Left ventricle myocardium inferior (tissue), 1 donor: ENCODE measurements around the gene EXTL2. TPM values are rescaled to one million over a fixed set of nuclear protein-coding genes. Genes with fewer than 3 reads are reported as not detected.
"Not testable (repeated sequence)": the region's sequence is repeated elsewhere in the genome, so short reads cannot be mapped to it uniquely, and the experiment has no call there.

ENCODE experiments used
- DNase-seq: peaks from one replicate; pipeline ENCODE4 v3.0.0-alpha.2; 2020
- H3K27ac ChIP-seq: fragments of 200-600 bp; replicated peaks from 2 replicates; pipeline ENCODE4 v1.8.0; 2021
- H3K27me3 ChIP-seq: fragments of 200-600 bp; 2 replicates; pipeline ENCODE4 v1.8.0; 2021; ENCODE audit warnings: low read depth
- H3K36me3 ChIP-seq: fragments of 200-600 bp; 2 replicates; pipeline ENCODE4 v1.8.0; 2021
- H3K4me1 ChIP-seq: fragments of 200-600 bp; 2 replicates; pipeline ENCODE4 v1.8.0; 2021
- H3K4me3 ChIP-seq: fragments of 200-600 bp; 2 replicates; pipeline ENCODE4 v1.8.0; 2021; ENCODE audit warnings: mild to moderate bottlenecking, moderate library complexity
- H3K9me3 ChIP-seq: fragments of 200-600 bp; replicated peaks from 2 replicates; pipeline ENCODE4 v1.8.0; 2021
- intact Hi-C: fragments of 100-400 bp; cut with micrococcal nuclease; formaldehyde crosslinking; loops from one replicate; pipeline ENCODE4 v1.11.0; 2022
- total RNA-seq: library from RNA; stranded (reverse); fragmentation: NEBNext Ultra II Directional; extraction: Animal tissue kit (Norgen Biotek cat#: 25700); gene quantifications from one replicate; pipeline ENCODE4 v1.2.1, GENCODE V29; 2021
- TF ChIP-seq, protein P1 (sequence below): fragments of 200-600 bp; IDR thresholded peaks from 2 replicates; pipeline ENCODE4 v1.8.0; 2021; ENCODE audit warnings: antibody characterized with exemption, mild to moderate bottlenecking, borderline replicate concordance
- donor health status: DM: no; HTN: yes; CAD: no; lungs with severe emphysema.

The EXTL2 gene
- total RNA-seq, 1 donor from 2014 or later: 10.6 TPM

DNA sequence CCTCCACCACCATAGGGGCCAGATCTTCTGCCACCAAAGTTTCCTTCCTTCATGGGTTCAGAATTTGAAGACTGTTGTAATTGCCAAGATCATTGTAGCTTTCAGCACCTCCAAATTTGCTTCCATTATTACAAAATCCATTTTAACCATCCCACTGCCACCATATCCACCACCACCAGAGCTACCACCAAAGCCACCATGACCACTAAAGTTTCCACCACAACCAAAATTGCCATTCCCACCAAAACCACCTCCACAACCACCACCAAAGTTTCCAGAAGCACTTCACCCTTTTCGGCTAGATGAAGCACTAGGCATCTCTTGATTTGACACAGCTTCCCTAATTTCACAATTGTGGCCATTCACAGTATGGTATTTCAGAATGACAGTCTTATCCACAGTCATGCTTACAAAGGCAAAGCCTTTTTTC lies 46.5 kb upstream of the EXTL2 start:
- TF ChIP-seq, protein P1, sequence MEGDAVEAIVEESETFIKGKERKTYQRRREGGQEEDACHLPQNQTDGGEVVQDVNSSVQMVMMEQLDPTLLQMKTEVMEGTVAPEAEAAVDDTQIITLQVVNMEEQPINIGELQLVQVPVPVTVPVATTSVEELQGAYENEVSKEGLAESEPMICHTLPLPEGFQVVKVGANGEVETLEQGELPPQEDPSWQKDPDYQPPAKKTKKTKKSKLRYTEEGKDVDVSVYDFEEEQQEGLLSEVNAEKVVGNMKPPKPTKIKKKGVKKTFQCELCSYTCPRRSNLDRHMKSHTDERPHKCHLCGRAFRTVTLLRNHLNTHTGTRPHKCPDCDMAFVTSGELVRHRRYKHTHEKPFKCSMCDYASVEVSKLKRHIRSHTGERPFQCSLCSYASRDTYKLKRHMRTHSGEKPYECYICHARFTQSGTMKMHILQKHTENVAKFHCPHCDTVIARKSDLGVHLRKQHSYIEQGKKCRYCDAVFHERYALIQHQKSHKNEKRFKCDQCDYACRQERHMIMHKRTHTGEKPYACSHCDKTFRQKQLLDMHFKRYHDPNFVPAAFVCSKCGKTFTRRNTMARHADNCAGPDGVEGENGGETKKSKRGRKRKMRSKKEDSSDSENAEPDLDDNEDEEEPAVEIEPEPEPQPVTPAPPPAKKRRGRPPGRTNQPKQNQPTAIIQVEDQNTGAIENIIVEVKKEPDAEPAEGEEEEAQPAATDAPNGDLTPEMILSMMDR: no peak
- intact Hi-C loops: no loop called here
- Histone ChIP-seq H3K27me3 (no peaks in the 10 kb centered on the region), H3K27ac (no peak overlapping the region), H3K4me3 (no peak overlapping the region), H3K4me1 (no peaks in the 10 kb centered on the region), H3K9me3 (no peaks in the 10 kb centered on the region), H3K36me3 (peaks cover 40% of the 10 kb centered on the region)
- DNase-seq: no peak

DNA sequence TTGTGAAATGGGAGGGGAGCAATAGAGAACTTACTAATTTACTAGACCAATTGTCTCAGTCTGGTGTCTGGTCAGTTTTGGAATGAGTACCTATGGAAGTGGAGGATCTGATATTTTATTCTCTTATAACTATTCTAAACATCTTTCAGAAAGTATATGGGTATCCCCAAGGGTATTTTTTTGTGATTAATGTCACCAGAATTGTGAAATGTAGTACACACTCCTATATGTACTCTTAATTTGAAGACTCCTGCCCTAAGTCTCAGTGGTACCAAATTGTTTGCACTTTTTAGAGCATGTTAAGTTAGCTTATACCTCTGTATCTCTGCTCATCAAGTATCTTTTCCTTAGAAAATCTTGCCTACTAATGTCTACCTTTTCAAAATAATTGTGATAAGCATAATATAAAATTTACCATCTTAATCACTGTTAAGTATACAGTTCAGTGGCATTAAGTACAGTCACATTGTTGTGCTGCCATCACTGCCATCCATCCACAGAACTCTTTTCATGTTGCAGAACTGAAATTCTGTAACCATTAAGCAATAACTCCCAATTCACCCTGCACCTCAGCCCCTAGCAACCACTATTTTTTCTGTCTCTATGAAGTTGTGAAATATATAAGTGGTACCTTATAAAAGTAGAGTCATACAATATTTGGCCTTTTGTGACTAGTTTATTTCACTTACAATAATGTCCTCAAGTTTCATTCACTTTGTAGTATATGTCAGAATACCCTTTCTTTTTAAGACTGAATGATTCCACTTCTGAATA lies 41.7 kb upstream of the EXTL2 start:
- Histone ChIP-seq H3K27ac (no peak overlapping the region), H3K27me3 (no peaks in the 10 kb centered on the region), H3K4me1 (peaks cover 14% of the 10 kb centered on the region), H3K4me3 (no peak overlapping the region), H3K36me3 (peaks cover 46% of the 10 kb centered on the region), H3K9me3 (no peaks in the 10 kb centered on the region)
- intact Hi-C loops: no loop called here
- no peak for DNase-seq
- TF ChIP-seq, protein P1: no peak

DNA sequence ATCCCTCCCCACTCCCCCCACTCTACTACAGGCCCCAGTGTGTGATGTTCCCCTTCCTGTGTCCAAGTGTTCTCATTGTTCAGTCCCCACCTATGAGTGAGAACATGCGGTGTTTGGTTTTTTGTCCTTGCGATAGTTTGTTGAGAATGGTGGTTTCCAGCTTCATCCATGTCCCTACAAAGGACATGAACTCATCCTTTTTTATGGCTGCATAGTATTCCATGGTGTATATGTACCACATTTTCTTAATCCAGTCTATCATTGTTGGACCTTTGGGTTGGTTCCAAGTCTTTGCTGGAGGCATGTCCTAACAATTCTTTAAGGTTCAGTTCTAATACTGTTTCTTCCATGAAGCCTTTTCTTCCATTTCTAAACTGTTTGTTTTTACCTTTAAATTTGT lies 38.9 kb upstream of the EXTL2 start:
- H3K27ac ChIP-seq, intact Hi-C loops, H3K9me3 ChIP-seq: not testable (repeated sequence)

DNA sequence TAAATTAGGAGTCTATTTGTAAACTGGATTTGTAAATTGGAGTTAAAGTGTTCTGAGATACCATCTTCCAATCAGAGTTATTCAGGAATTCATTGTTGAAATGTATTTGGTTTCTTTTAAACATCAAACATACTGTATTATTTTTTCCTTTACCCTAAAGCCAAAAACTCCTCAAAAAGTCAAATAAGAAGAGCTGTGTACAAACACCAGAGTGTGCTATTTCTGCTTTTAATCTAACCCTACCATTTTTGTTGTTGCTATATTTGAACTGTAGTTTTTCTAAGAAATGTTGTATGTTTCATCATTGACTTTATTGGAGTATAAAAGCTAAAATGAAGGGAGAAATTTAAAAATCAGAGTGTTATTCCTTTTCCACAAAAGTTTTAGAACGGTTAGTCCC lies 37.1 kb upstream of the EXTL2 start:
- Histone ChIP-seq H3K9me3 (no peaks in the 10 kb centered on the region), H3K36me3 (peaks cover 17% of the 10 kb centered on the region), H3K27me3 (no peaks in the 10 kb centered on the region), H3K27ac (no peak overlapping the region), H3K4me3 (no peak overlapping the region), H3K4me1 (peaks cover 20% of the 10 kb centered on the region)
- no peak for DNase-seq
- TF ChIP-seq, protein P1: peak; percentile 24
- intact Hi-C loops: no loop called here

More for the DNA sequence above, 38.9 kb upstream of the EXTL2 start:
- peaks cover 20% of the 10 kb centered on the region for H3K4me1 ChIP-seq
- not testable (repeated sequence) for DNase-seq, H3K27me3 ChIP-seq, H3K4me3 ChIP-seq
- peaks cover 34% of the 10 kb centered on the region for H3K36me3 ChIP-seq

DNA sequence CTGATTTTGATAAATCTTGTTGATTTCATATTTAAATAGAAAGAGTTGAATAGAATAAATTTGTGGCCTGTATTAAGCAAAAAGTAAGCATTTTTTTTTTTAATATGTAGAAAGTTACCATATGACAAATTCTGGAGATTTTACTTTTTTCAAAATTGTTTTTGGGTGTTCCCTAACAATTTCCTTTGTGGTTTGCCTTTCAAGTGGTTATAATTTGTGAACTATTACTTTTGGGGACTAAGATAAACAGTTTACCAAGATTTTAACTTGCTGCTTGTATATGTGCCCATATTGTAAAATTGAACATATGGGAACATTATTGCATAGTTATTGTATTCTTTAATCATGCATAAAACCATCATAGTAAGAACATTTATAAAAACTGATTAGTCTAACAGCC lies 35.9 kb upstream of the EXTL2 start:
- no peaks in the 10 kb centered on the region for H3K9me3 ChIP-seq
- H3K36me3 ChIP-seq: peaks cover 26% of the 10 kb centered on the region
- TF ChIP-seq, protein P1: no peak
- no peaks in the 10 kb centered on the region for H3K27me3 ChIP-seq
- peaks cover 19% of the 10 kb centered on the region for H3K4me1 ChIP-seq
- H3K4me3 ChIP-seq: no peak overlapping the region
- intact Hi-C loops: no loop called here
- no peak overlapping the region for H3K27ac ChIP-seq
- DNase-seq: no peak

DNA sequence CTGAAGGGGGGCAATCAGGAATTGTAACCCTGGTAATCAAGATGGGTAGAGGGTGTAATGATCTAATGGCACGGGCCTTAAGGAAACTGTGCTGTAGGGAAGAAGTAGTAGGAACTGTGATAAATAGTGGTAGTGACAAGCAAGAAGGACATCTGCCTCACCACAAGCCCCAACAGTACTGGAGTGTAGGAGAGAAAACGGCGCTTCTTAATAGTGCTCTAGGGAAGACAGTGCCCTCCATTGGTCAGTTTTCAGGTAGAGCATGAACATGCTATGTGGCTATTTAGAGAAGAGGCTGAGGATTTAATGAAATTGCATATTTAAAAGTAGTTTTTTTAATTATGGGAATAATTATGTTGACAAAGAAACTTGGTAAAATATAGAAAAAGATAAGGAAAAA lies 33.5 kb upstream of the EXTL2 start:
- TF ChIP-seq, protein P1: no peak
- H3K27me3 ChIP-seq: no peaks in the 10 kb centered on the region
- DNase-seq: no peak
- H3K27ac ChIP-seq: no peak overlapping the region
- no peaks in the 10 kb centered on the region for H3K9me3 ChIP-seq
- H3K4me3 ChIP-seq: no peak overlapping the region
- H3K36me3 ChIP-seq: peaks cover 20% of the 10 kb centered on the region
- intact Hi-C loops: no loop called here
- peaks cover 10% of the 10 kb centered on the region for H3K4me1 ChIP-seq
